ENCODE results near the gene HOGA1.

DNA sequence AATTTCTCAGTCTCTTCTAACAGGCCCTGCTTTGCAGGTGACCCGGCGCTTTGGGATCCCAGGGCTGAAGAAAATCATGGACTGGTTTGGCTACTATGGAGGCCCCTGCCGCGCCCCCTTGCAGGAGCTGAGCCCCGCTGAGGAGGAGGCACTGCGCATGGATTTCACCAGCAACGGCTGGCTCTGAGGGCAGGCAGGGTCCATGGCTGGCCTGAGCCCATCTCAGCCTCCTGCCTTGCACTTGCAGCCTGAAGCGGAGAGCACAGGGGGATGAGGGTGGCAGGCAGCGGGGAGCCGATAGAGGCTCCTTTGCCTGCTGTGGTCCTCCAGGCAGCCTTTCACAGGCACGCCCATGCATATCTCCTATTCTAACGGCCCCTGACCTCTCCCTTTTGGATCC, 27.3 kb downstream of the HOGA1 start:
- TF ChIP-seq, protein P1, sequence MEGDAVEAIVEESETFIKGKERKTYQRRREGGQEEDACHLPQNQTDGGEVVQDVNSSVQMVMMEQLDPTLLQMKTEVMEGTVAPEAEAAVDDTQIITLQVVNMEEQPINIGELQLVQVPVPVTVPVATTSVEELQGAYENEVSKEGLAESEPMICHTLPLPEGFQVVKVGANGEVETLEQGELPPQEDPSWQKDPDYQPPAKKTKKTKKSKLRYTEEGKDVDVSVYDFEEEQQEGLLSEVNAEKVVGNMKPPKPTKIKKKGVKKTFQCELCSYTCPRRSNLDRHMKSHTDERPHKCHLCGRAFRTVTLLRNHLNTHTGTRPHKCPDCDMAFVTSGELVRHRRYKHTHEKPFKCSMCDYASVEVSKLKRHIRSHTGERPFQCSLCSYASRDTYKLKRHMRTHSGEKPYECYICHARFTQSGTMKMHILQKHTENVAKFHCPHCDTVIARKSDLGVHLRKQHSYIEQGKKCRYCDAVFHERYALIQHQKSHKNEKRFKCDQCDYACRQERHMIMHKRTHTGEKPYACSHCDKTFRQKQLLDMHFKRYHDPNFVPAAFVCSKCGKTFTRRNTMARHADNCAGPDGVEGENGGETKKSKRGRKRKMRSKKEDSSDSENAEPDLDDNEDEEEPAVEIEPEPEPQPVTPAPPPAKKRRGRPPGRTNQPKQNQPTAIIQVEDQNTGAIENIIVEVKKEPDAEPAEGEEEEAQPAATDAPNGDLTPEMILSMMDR (IDR thresholded peaks at IDR 0.05): no peak
- TF ChIP-seq POLR2A (IDR thresholded peaks at IDR 0.05): no peak

Measured in Peyer's patch (tissue), 4 donors.